HG02884 (cell line): ENCODE measurements around the gene MAGED2.
"Not testable (repeated sequence)": the region's sequence is repeated elsewhere in the genome, so short reads cannot be mapped to it uniquely, and the experiment has no call there.

Source experiments
- ATAC-seq: cut with Tn5 transposase; IDR thresholded peaks from one replicate; pipeline ENCODE4 v1.9.1; 2021; ENCODE audit warnings: mild to moderate bottlenecking, moderate library complexity; ENCODE audit not compliant: unreplicated experiment

Gene MAGED2

GRCh38 chrX:54818221-54818620 lies 10.7 kb downstream of the MAGED2 start:
- no peak for ATAC-seq

- ATAC-seq, result no peak
Observed at GRCh38 chrX:54819201-54819600, 11.7 kb downstream of the MAGED2 start.

- no peak for ATAC-seq
Observed at GRCh38 chrX:54820737-54821136, 13.2 kb downstream of the MAGED2 start.

DNA sequence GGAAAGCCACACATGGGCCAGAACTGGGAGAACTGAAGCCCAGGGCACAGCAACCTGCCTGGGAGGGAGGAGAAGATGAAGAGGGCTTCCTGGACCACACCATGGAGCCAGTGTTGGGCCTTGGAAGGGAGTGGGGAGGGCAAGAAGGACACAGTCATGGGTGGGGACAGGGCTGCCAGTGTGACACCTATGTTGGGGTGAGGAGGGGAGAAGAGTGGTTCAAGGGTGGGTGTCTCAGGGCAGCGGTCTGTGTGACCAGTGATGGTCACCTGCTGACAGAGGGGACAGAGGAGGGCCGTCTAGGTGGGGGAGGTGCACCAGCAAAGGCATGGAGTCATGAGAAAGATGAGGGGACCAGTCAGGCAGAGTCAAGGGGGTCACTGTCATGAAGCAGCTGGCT lies 13.8 kb downstream of the MAGED2 start:
- no peak for ATAC-seq

DNA sequence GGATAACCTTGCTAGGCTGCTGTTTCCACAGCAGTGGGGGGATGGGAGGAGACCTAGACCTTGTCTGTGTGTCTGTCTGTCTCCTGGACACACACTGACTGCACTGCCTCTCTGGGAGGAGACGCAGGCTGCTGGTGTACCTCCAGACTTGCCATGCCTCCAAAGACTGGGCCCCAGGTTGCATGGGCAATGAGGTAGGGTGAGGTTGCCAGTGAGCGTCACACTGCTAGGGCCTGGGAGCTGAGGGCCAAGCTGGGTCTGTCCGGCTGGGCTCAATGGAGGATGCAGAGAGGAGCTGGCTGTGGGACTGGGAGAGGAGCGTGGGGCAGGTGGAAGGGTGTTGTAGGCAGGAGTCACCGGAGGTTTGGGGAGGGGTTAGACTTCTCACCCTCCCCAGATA lies 16.6 kb downstream of the MAGED2 start:
- ATAC-seq, result no peak

DNA sequence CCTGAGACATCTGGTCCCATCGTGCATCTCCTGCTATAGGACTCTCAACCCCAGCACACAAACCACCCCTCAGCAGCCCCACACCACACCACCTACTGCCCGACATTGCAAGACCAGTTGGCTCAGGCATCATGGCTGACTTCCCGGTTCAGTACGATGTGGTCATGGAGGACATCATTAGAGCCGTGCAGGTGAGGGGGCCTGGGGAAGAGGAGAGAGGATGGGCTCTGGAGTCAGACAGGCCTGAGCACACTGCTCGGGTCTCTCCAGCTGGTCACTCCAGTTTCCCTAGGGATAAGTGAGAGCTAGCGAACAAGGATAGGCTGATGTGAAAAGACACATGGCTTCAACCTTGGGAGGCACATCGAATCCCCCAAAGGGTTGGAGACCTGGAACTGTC lies 17.2 kb downstream of the MAGED2 start:
- no peak for ATAC-seq

DNA sequence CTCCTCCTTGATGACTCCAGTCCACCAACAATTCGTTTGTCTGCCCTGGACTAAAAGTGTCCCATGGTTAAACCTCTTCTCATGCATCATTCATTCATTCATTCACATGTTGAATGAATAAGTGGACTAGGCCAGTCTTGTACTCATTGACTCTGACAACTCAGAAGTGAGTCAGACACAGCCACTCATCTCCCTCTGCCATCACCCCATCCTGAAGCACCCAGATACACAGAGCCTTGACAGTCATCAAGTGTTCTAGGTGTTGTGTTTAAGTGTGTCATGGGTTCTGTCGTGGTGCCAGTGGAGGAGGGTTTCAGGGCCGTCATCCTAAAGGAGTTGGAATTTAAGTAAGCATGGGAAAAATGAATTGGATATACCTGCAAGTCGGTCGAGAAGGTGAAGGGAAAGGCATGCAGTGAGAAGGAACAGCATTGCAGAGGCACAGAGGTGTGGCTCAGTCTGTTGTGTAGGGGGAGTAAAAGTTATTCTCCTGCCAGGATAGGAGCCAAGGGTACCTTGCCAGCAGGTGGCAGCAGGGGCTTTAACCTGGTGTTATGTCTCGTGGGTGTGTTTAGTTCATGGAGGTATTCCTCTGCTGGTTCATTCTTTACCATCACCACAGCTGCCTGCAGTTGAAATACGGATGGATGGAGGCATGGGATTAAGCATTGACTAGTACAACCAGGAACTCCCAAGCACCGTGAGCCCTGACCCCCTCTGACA lies 18.3 kb downstream of the MAGED2 start:
- ATAC-seq, result no peak

GRCh38 chrX:54826598-54826997 lies 19.1 kb downstream of the MAGED2 start:
- no peak for ATAC-seq

DNA sequence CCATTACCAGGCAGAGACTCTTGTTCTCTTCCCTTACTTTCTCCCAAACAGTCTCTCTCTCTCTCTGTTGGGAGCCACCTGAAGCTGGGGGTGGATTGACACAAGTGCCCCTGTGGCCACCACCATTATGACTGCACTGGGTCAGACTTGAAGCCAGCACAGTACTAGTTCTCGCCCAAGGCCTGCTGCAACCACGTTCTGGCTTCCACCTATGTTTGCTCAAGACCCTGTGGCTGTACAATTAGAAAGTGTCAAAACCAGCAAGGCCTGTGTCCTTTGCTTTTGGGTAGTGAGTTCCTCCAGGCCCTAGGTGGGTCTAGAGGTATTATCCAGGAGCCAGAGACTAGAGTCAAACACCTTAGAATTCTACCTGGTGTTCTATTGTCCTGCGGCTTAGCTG lies 31.0 kb downstream of the MAGED2 start:
- no peak for ATAC-seq

DNA sequence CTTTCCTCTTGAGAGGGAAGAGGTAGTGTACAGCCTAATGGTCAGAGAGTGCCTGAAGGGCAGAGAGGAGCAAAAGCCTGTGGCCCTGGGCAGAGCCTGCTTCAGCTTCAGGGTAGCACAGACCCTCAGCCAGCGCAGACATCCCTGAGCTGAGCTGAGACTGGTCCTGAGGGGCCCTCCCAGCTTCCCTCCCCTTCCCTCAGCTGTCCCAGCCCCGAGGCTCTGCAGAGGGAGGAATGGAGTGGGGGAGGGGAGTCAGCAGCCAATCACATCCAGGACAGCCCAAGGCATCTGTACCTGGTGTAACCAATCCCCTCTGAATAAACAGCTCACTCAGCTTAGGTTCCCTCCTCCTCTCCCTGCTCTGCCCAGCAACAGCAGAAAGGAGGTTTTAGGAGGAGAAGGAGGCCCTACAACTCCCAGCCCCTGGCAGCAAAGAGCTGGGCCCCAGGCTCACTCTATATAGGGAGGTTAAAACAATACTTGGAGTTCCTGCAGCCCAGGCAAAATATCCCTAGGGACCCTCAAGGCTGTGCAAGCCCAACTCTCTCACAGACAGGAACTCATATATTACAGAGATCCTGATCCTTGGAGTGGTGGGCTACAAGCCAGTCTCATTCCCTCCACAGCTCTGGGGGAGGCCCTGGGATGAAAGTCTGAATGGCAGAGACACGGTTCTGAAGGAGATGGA lies 33.8 kb downstream of the MAGED2 start:
- not testable (repeated sequence) for ATAC-seq

DNA sequence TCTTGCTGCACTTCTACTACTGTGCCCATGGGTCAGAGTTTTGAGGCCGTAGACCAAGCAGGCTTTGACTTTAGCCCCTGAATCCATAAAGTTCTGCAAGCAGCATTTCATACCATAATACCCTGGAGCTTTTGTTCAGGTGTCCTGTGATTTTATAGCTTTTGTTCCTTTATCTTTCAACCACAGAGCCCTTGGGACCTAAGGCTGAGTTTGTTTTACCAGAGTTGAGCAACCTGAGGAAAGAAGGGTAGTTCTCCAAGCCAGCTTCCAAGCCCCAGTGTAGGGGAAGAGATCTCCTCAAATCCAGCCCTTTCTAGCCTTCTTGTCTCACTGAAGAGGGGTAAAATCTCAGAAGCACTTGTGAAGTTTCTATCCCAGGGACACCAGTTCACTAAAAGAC lies 35.1 kb downstream of the MAGED2 start:
- no peak for ATAC-seq

DNA sequence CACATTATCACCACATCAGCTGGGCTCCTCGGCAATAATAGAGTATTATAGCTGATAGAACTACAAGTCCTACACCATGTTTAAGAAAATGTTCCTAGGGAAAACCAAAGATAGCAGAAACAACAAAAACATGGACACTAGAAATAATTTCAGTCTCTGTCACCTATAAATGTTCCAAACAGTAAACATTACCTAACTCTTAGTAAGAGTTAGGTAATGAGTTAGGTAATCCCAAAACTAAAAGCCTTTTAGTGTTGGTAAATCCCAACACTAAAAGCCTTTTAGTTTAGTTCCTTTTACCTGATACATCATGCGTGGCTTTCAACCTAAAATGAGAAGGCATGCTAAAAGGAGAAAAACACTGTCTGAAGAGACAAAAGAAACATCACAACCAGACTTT lies 35.5 kb downstream of the MAGED2 start:
- ATAC-seq, result no peak

DNA sequence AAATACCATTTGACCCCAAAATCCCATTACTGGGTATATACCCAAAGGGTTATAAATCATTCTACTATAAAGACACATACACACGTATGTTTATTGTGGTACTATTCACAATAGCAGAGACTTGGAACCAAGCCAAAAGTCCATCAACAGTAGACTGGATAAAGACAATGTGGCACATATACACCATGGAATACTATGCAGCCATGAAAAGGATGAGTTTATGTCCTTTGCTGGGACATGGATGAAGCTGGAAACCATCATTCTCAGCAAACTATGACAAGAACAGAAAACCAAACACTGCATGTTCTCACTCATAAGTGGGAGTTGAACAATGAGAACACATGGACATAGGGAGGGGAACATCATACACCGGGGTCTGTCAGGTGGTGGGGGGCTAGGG lies 40.2 kb downstream of the MAGED2 start:
- not testable (repeated sequence) for ATAC-seq

GRCh38 chrX:54865208-54865607 lies 57.7 kb downstream of the MAGED2 start:
- ATAC-seq, result no peak
